Measurements from ENCODE around the gene ARMC9.
"Not testable (repeated sequence)": the region's sequence is repeated elsewhere in the genome, so short reads cannot be mapped to it uniquely, and the experiment has no call there.

ARMC9 gene

GRCh38 chr2:231369580-231370428, 171.4 kb downstream of the ARMC9 start:
- DNase-seq: no peak

- no peak for DNase-seq
These were observed 172.0 kb downstream of the ARMC9 start for GRCh38 chr2:231370429-231370748.

GRCh38 chr2:231370749-231371429, 172.5 kb downstream of the ARMC9 start:
- no peak for DNase-seq

- no peak for DNase-seq
These were observed 173.1 kb downstream of the ARMC9 start for GRCh38 chr2:231371430-231372054.

GRCh38 chr2:231372326-231372725, 173.9 kb downstream of the ARMC9 start:
- DNase-seq: no peak

- DNase-seq: no peak
These were observed 174.8 kb downstream of the ARMC9 start for GRCh38 chr2:231373184-231373583.

- DNase-seq: no peak
These were observed 175.4 kb downstream of the ARMC9 start for GRCh38 chr2:231373786-231374349.

GRCh38 chr2:231374771-231375170, 176.3 kb downstream of the ARMC9 start:
- DNase-seq: no peak

GRCh38 chr2:231375994-231376615, 177.7 kb downstream of the ARMC9 start:
- DNase-seq: not testable (repeated sequence)

GRCh38 chr2:231376857-231377256, 178.4 kb downstream of the ARMC9 start:
- no peak for DNase-seq

GRCh38 chr2:231378026-231378722, 179.7 kb downstream of the ARMC9 start:
- DNase-seq: no peak

- no peak for DNase-seq
These were observed 181.1 kb downstream of the ARMC9 start for GRCh38 chr2:231379266-231380215.

GRCh38 chr2:231380307-231380706, 181.9 kb downstream of the ARMC9 start:
- no peak for DNase-seq

GRCh38 chr2:231380991-231381847, 182.8 kb downstream of the ARMC9 start:
- DNase-seq: no peak

- no peak for DNase-seq
These were observed 183.7 kb downstream of the ARMC9 start for GRCh38 chr2:231382116-231382515.

GRCh38 chr2:231383416-231384108, 185.1 kb downstream of the ARMC9 start:
- no peak for DNase-seq

- no peak for DNase-seq
These were observed 185.6 kb downstream of the ARMC9 start for GRCh38 chr2:231384109-231384435.

GRCh38 chr2:231384970-231385369, 186.5 kb downstream of the ARMC9 start:
- DNase-seq: no peak

GRCh38 chr2:231385429-231385828, 187.0 kb downstream of the ARMC9 start:
- DNase-seq: no peak

GRCh38 chr2:231386446-231386845, 188.0 kb downstream of the ARMC9 start:
- DNase-seq: no peak

Data from CD4-positive, alpha-beta T cell treated with Interleukin-4 for 4 hours (primary cell).